H1 (cell line): Measurements from ENCODE around the gene SLC16A6. TPM values are rescaled to one million over a fixed set of nuclear protein-coding genes. Genes with fewer than 3 reads are reported as not detected.

ENCODE experiments used
- CTCF ChIA-PET: fragments of 300-600 bp; sonication (Branson Sonifier 250); formaldehyde crosslinking; loops from one replicate; lab custom pipeline; 2021; ENCODE audit not compliant: partially characterized antibody; lab: Charles Lee
- POLR2A ChIA-PET: fragments of 300-600 bp; sonication (Branson Sonifier 250); formaldehyde crosslinking; loops from one replicate; lab custom pipeline; 2021; ENCODE audit warnings: inconsistent platforms; ENCODE audit not compliant: partially characterized antibody; lab: Charles Lee
- DNase-seq, 2 experiments: peaks; one replicate each; pipeline versions ENCODE4 v3.0.0 to v3.0.0-alpha.2; 2010 to 2022; ENCODE audit warnings: low spot score in 2 of 2, low read depth in 1 of 2, mixed read lengths in 1 of 2
- FAIRE-seq: peaks from 2 replicates; lab custom pipeline; 2011; peaks lifted over from hg19 to GRCh38; lab: Jason Lieb, UNC
- H2AFZ ChIP-seq: 2 replicates; pipeline ENCODE4 v1.8.1; 2012; ENCODE audit warnings: low read length, inconsistent platforms
- H2AK5ac ChIP-seq: 2 replicates; pipeline ENCODE4 v1.6.1; 2013; ENCODE audit warnings: low read depth, low read length
- H2BK120ac ChIP-seq: replicated peaks from 2 replicates; pipeline ENCODE3; 2013; ENCODE audit warnings: low read depth, low read length, inconsistent platforms
- H2BK12ac ChIP-seq: 2 replicates; pipeline ENCODE4 v1.6.1; 2013; ENCODE audit warnings: low read depth, low read length
- H2BK15ac ChIP-seq: 2 replicates; pipeline ENCODE4 v1.6.1; 2013; ENCODE audit warnings: low read length
- H2BK20ac ChIP-seq: 2 replicates; pipeline ENCODE4 v1.6.1; 2013; ENCODE audit warnings: low read length
- H2BK5ac ChIP-seq: 2 replicates; pipeline ENCODE4 v1.6.1; 2013; ENCODE audit warnings: low read depth, low read length
- H3K14ac ChIP-seq: 2 replicates; pipeline ENCODE4 v1.6.1; 2013; ENCODE audit warnings: inconsistent platforms; ENCODE audit not compliant: insufficient read length
- H3K18ac ChIP-seq: 2 replicates; pipeline ENCODE4 v1.6.1; 2013; ENCODE audit warnings: low read length; ENCODE audit errors: extremely low read depth
- H3K23ac ChIP-seq: 2 replicates; pipeline ENCODE4 v1.6.1; 2013; ENCODE audit warnings: inconsistent platforms; ENCODE audit not compliant: insufficient read length
- H3K23me2 ChIP-seq: 2 replicates; pipeline ENCODE4 v1.6.1; 2013; ENCODE audit warnings: low read depth, low read length
- H3K27ac ChIP-seq: 2 replicates; pipeline ENCODE4 v1.6.1; 2011; ENCODE audit warnings: low read depth, low read length, inconsistent platforms
- H3K27me3 ChIP-seq, 4 experiments: replicated peaks in 1 of 4; 1 replicate in 1 of 4; 2 replicates in 3 of 4; pipeline versions ENCODE4 v1.6.1 to v1.8.1; 2011 to 2013; ENCODE audit warnings: low read length in 3 of 4, mild to moderate bottlenecking in 3 of 4, inconsistent platforms in 2 of 4, mixed read lengths in 2 of 4, moderate library complexity in 1 of 4; ENCODE audit not compliant: control insufficient read depth in 3 of 4, insufficient read depth in 3 of 4; ENCODE audit errors: extremely low read depth in 1 of 4
- H3K36me3 ChIP-seq, 4 experiments: 2 replicates each; pipeline versions ENCODE4 v1.6.1 to v1.8.1; 2011 to 2013; ENCODE audit warnings: mild to moderate bottlenecking in 4 of 4, low read length in 3 of 4, moderate library complexity in 2 of 4, control low read depth in 1 of 4, inconsistent platforms in 1 of 4; ENCODE audit not compliant: insufficient read depth in 4 of 4, control insufficient read depth in 2 of 4
- H3K4ac ChIP-seq: replicated peaks from 2 replicates; pipeline ENCODE3; 2013; ENCODE audit warnings: low read length, low read depth, mixed read lengths, inconsistent platforms; ENCODE audit not compliant: insufficient read length
- H3K4me1 ChIP-seq, 4 experiments: replicated peaks in 1 of 4; 1 replicate in 1 of 4; 2 replicates in 3 of 4; pipeline versions ENCODE4 v1.6.1 to v1.8.1; 2011 to 2013; ENCODE audit warnings: low read length in 3 of 4, inconsistent platforms in 2 of 4, mixed read lengths in 1 of 4; ENCODE audit not compliant: insufficient read depth in 4 of 4, control insufficient read depth in 3 of 4
- H3K4me2 ChIP-seq, 2 experiments: 2 replicates each; pipeline versions ENCODE4 v1.6.1 to v1.8.1; 2011 to 2013; ENCODE audit warnings: low read depth in 2 of 2, low read length in 2 of 2, control low read depth in 1 of 2, inconsistent platforms in 1 of 2, mild to moderate bottlenecking in 1 of 2; ENCODE audit not compliant: insufficient read depth in 1 of 2
- H3K4me3 ChIP-seq, 4 experiments: fragments of 200-600, 300-600 bp in 1 of 4; sonication (generic), shearing (Covaris generic), sonication (Bioruptor Twin) in 1 of 4; 2 replicates each; pipeline versions ENCODE4 v1.5.1 to v1.8.1; 2011 to 2016; ENCODE audit warnings: low read length in 4 of 4, low read depth in 3 of 4, control low read depth in 2 of 4, inconsistent platforms in 2 of 4, mild to moderate bottlenecking in 2 of 4, mixed read lengths in 1 of 4, moderate library complexity in 1 of 4; ENCODE audit not compliant: insufficient read depth in 2 of 4; ENCODE audit errors: extremely low read depth in 1 of 4
- H3K56ac ChIP-seq: replicated peaks from 2 replicates; pipeline ENCODE3; 2013; ENCODE audit warnings: low read depth, mild to moderate bottlenecking, mixed read lengths, low read length, inconsistent platforms; ENCODE audit not compliant: insufficient read length
- H3K79me1 ChIP-seq: 2 replicates; pipeline ENCODE4 v1.6.1; 2013; ENCODE audit warnings: low read depth, low read length, control low read depth
- H3K79me2 ChIP-seq, 2 experiments: 2 replicates each; pipeline versions ENCODE4 v1.6.1 to v1.8.1; 2012 to 2013; ENCODE audit warnings: low read length in 2 of 2, mild to moderate bottlenecking in 2 of 2, inconsistent platforms in 1 of 2; ENCODE audit not compliant: insufficient read depth in 2 of 2, control insufficient read depth in 1 of 2
- H3K9ac ChIP-seq, 4 experiments: replicated peaks in 1 of 4; 1 replicate in 1 of 4; 2 replicates in 3 of 4; pipeline versions ENCODE4 v1.6.1 to v1.8.1; 2011 to 2013; ENCODE audit warnings: low read depth in 3 of 4, low read length in 3 of 4, control low read depth in 2 of 4, mild to moderate bottlenecking in 2 of 4, moderate library complexity in 2 of 4, inconsistent platforms in 1 of 4; ENCODE audit errors: extremely low read depth in 1 of 4
- H3K9me3 ChIP-seq, 2 experiments: 2 replicates each; pipeline versions ENCODE4 v1.6.1 to v1.8.1; 2012 to 2013; ENCODE audit warnings: mild to moderate bottlenecking in 2 of 2, moderate library complexity in 2 of 2, control low read depth in 1 of 2, inconsistent platforms in 1 of 2, low read depth in 1 of 2, low read length in 1 of 2, mixed read lengths in 1 of 2; ENCODE audit not compliant: insufficient read depth in 2 of 2
- H4K20me1 ChIP-seq, 2 experiments: replicated peaks in 1 of 2; 2 replicates each; pipeline versions ENCODE3 to v1.8.1; 2011 to 2013; ENCODE audit warnings: inconsistent platforms in 2 of 2, low read length in 2 of 2, mild to moderate bottlenecking in 1 of 2; ENCODE audit not compliant: insufficient read depth in 2 of 2, control insufficient read depth in 1 of 2
- H4K5ac ChIP-seq: 2 replicates; pipeline ENCODE4 v1.6.1; 2013; ENCODE audit warnings: low read length, low read depth, mixed read lengths, inconsistent platforms; ENCODE audit not compliant: insufficient read length
- H4K8ac ChIP-seq: 2 replicates; pipeline ENCODE4 v1.8.0; 2013; ENCODE audit warnings: mild to moderate bottlenecking, moderate library complexity, low read length, inconsistent platforms; ENCODE audit not compliant: insufficient read depth; ENCODE audit errors: extremely low read depth
- H4K91ac ChIP-seq: replicated peaks from 2 replicates; pipeline ENCODE3; 2013; ENCODE audit warnings: low read length, mixed read lengths, inconsistent platforms; ENCODE audit not compliant: insufficient read length
- ATF2 ChIP-seq: IDR thresholded peaks from 2 replicates; pipeline ENCODE4 v1.6.1; 2012; ENCODE audit warnings: low read length, inconsistent platforms
- BACH1 ChIP-seq: IDR thresholded peaks from 2 replicates; pipeline ENCODE4 v1.6.1; 2012; ENCODE audit warnings: low read length, improper control_type of control experiment
- CHD1 ChIP-seq: IDR thresholded peaks from 2 replicates; pipeline ENCODE4 v1.6.1; 2012; ENCODE audit warnings: low read depth, low read length, improper control_type of control experiment
- CREB1 ChIP-seq: IDR thresholded peaks from 2 replicates; pipeline ENCODE4 v1.6.1; 2012; ENCODE audit warnings: inconsistent platforms
- EP300 ChIP-seq, 2 experiments: IDR thresholded peaks; 1 replicate in 1 of 2; 2 replicates in 1 of 2; pipeline ENCODE4 v1.6.1; 2011 to 2012; ENCODE audit warnings: low read depth in 2 of 2, low read length in 2 of 2, mild to moderate bottlenecking in 2 of 2, borderline replicate concordance in 1 of 2, inconsistent platforms in 1 of 2, moderate library complexity in 1 of 2
- GABPA ChIP-seq: IDR thresholded peaks from 2 replicates; pipeline ENCODE4 v1.6.1; 2011; ENCODE audit warnings: mild to moderate bottlenecking, low read length, moderate library complexity, borderline replicate concordance; ENCODE audit not compliant: insufficient read depth
- JUND ChIP-seq: IDR thresholded peaks from 2 replicates; pipeline ENCODE4 v1.6.1; 2011; ENCODE audit warnings: mild to moderate bottlenecking, improper control_type of control experiment, low read length
- KDM5A ChIP-seq: fragments of 200-600 bp; IDR thresholded peaks from 2 replicates; pipeline ENCODE4 v1.7.1; 2012; ENCODE audit warnings: mild to moderate bottlenecking, low read length, inconsistent platforms, mixed read lengths
- NRF1 ChIP-seq: IDR thresholded peaks from 2 replicates; pipeline ENCODE4 v1.6.1; 2011; ENCODE audit warnings: mild to moderate bottlenecking, low read depth, low read length, improper control_type of control experiment
- TAF1 ChIP-seq: IDR thresholded peaks from 2 replicates; pipeline ENCODE4 v1.6.1; 2011; ENCODE audit warnings: mild to moderate bottlenecking, low read depth, low read length
- TCF12 ChIP-seq: IDR thresholded peaks from 2 replicates; pipeline ENCODE4 v1.6.1; 2011; ENCODE audit warnings: low read depth, mild to moderate bottlenecking, low read length
- YY1 ChIP-seq: IDR thresholded peaks from 2 replicates; pipeline ENCODE4 v1.6.1; 2011; ENCODE audit warnings: low read depth, mild to moderate bottlenecking, low read length
- WGBS, 2 experiments: shearing (Covaris generic) in 1 of 2; methylation state at CpG; one replicate each; pipeline versions ENCODE4 v1.1.6 to v1.1.7; 2013 to 2015; ENCODE audit warnings: low lambda C conversion rate in 2 of 2, mixed read lengths in 2 of 2, inconsistent platforms in 1 of 2, low coverage in 1 of 2, missing lambda C conversion rate in 1 of 2; ENCODE audit not compliant: insufficient replicate concordance in 2 of 2, insufficient coverage in 1 of 2, insufficient read length in 1 of 2; ENCODE audit errors: extremely low coverage in 1 of 2, missing lambda C conversion rate in 1 of 2; 5-methylcytosine and 5-hydroxymethylcytosine counted together
- polyA plus RNA-seq, 7 experiments: library from polyadenylated mRNA; depleted of rRNA in 3 of 7; stranded (reverse) in 5 of 7; unstranded in 2 of 7; fragments of >200 nt in 5 of 7; fragments of 200-250 nt in 2 of 7; gene quantifications; 1 replicate in 5 of 7; 2 replicates in 1 of 7; 4 replicates in 1 of 7; pipeline versions ENCODE4 v1.2.1 to v1.2.3, GENCODE V29; 2011 to 2013; ENCODE audit warnings: missing spikeins in 2 of 7, mixed read lengths in 2 of 7
- total RNA-seq: library from RNA; stranded (reverse); fragmentation: NEBNext Ultra II Directional; extraction: Animal tissue kit (Norgen Biotek cat#: 25700); gene quantifications from 2 replicates; pipeline ENCODE4 v1.2.1, GENCODE V29; 2021

SLC16A6 gene
- total and polyA plus RNA-seq, 2 of the 8 experiments (the other 6 are each of a cell fraction or from before 2014, with no cell fraction given), result 0.17 to 0.22 TPM

GRCh38 chr17:68260051-68260762, 30.7 kb downstream of the SLC16A6 start:
- Histone ChIP-seq H3K27ac (no peak overlapping the region), H3K56ac (no peak overlapping the region), H2AFZ (no peak overlapping the region), H4K20me1 (no peaks in the 10 kb centered on the region), H2BK120ac (no peak overlapping the region), H3K79me1 (no peaks in the 10 kb centered on the region), H3K4ac (no peak overlapping the region), H3K18ac (no peak overlapping the region), H4K8ac (no peak overlapping the region), H3K9ac (no peak overlapping the region), H3K4me3 (no peak overlapping the region), H3K36me3 (peaks cover 0 to 14% (median 1%) of the 10 kb centered on the region in 4 experiments; a peak in 3 of 8 replicates), H2BK15ac (no peak overlapping the region), H3K79me2 (no peaks in the 10 kb centered on the region), H3K23me2 (no peaks in the 10 kb centered on the region), H2BK5ac (no peak overlapping the region), H3K14ac (no peak overlapping the region), H4K5ac (no peak overlapping the region), H2AK5ac (no peak overlapping the region), H3K9me3 (no peaks in the 10 kb centered on the region), H2BK12ac (no peak overlapping the region), H3K27me3 (0 out of 7 replicates have a peak, but pooled peaks cover 0 to 3% (median 0%) of the 10 kb centered on the region in 4 experiments), H3K23ac (no peak overlapping the region), H4K91ac (no peak overlapping the region), H3K4me2 (no peak overlapping the region), H3K4me1 (peaks cover 0 to 6% (median under 1%) of the 10 kb centered on the region in 4 experiments; a peak in 2 of 7 replicates), H2BK20ac (no peak overlapping the region)
- ChIA-PET POLR2A (interaction anchor here (1.2 kb wide), 1 partner anchor 31 kb away, joined by 4 read pairs; the partner anchor contains the start of genes ARSG and SLC16A6), CTCF (interaction anchor here (1.0 to 9.2 kb wide), 5 partner anchors 60 to 174 kb away, joined by 4 to 98 read pairs (median 5); no protein-coding TSS in a partner anchor)
- WGBS, 2 experiments, result 98% methylated on average over 9 of the region's 9 CpGs; no CpG with 5 or more reads in 1 of the 2 experiments
- DNase-seq (no peak), FAIRE-seq (no peak)
- TF ChIP-seq NRF1, result no peak
- TF ChIP-seq ATF2, result no peak
- no peak for TF ChIP-seq EP300 (IDR thresholded peaks at IDR 0.05; ENCODE audit: borderline replicate concordance in 1 of 2, low read depth in 2 of 2, low read length in 2 of 2)
- TF ChIP-seq CHD1, result no peak
- no peak for TF ChIP-seq YY1
- no peak for TF ChIP-seq JUND
- TF ChIP-seq GABPA, result no peak
- TF ChIP-seq TCF12, result no peak
- no peak for TF ChIP-seq TAF1
- no peak for TF ChIP-seq CREB1
- no peak for TF ChIP-seq BACH1
- TF ChIP-seq KDM5A, result no peak
